K562 (cell line): ENCODE results near the gene OR4K14. TPM values are rescaled to one million over a fixed set of nuclear protein-coding genes. Genes with fewer than 3 reads are reported as not detected.

Experiments
- ATAC-seq: fragments of 200-7000 bp; cut with Tn5 transposase; 3 replicates; pipeline ENCODE4 v1.9.1; 2020; ENCODE audit warnings: moderate library complexity
- BruUV-seq: library from RNA; stranded (reverse); fragments of 400-500 nt; replicated peaks from 2 replicates; lab custom pipeline; 2021; lab: Mats Ljungman, UMichigan
- CTCF ChIA-PET: fragments of 300-600 bp; formaldehyde crosslinking; extraction: SDS; loops from one replicate; lab custom pipeline; 2021; ENCODE audit warnings: low intra/inter-chr PET ratio; lab: Yijun Ruan, JAX
- POLR2A ChIA-PET: fragments of 300-600, 350-650 bp; sonication (Branson Sonifier 250); formaldehyde crosslinking; extraction: SDS; loops from one replicate; lab custom pipeline; 2021; ENCODE audit warnings: antibody characterized with exemption, inconsistent platforms; lab: Yijun Ruan, JAX
- DNase-seq, 4 experiments: peaks; one replicate each; pipeline versions ENCODE4 v3.0.0 to v3.0.0-alpha.2; 2011 to 2018; ENCODE audit warnings: low spot score in 3 of 4, mixed read lengths in 3 of 4; ENCODE audit errors: extremely low read depth in 1 of 4
- FAIRE-seq: peaks from 2 replicates; lab custom pipeline; 2011; peaks lifted over from hg19 to GRCh38; lab: Jason Lieb, UNC
- H2AFZ ChIP-seq: 2 replicates; pipeline ENCODE4 v1.6.0; 2011; ENCODE audit warnings: low read depth, low read length, control low read depth, inconsistent platforms
- H3K27ac ChIP-seq: fragments of 200-600 bp; 3 replicates; pipeline ENCODE4 v1.8.0; 2011; ENCODE audit warnings: low read depth, mild to moderate bottlenecking, control low read depth, inconsistent platforms, low read length, moderate library complexity, mixed read lengths; ENCODE audit errors: extremely low read depth
- H3K27me3 ChIP-seq, 2 experiments: fragments of 300-600 bp in 1 of 2; 2 replicates in 1 of 2; 3 replicates in 1 of 2; pipeline versions ENCODE4 v1.6.0 to v1.8.0; 2011; ENCODE audit warnings: inconsistent platforms in 2 of 2, low read length in 2 of 2, mild to moderate bottlenecking in 1 of 2, mixed read lengths in 1 of 2, moderate library complexity in 1 of 2; ENCODE audit not compliant: control insufficient read depth in 2 of 2, insufficient read depth in 2 of 2
- H3K36me3 ChIP-seq: fragments of 300-600 bp; 3 replicates; pipeline ENCODE4 v1.8.0; 2011; ENCODE audit warnings: mild to moderate bottlenecking, low read length, inconsistent platforms; ENCODE audit not compliant: control insufficient read depth, insufficient read depth
- H3K4me1 ChIP-seq, 2 experiments: fragments of 200-600 bp in 1 of 2; replicated peaks in 1 of 2; 2 replicates in 1 of 2; 3 replicates in 1 of 2; pipeline versions ENCODE4 v1.5.1 to v1.8.0; 2011; ENCODE audit warnings: inconsistent platforms in 2 of 2, low read length in 2 of 2, mild to moderate bottlenecking in 1 of 2, mixed read lengths in 1 of 2, moderate library complexity in 1 of 2; ENCODE audit not compliant: control insufficient read depth in 2 of 2, insufficient read depth in 2 of 2
- H3K4me2 ChIP-seq: 2 replicates; pipeline ENCODE4 v1.6.1; 2011; ENCODE audit warnings: low read length, control low read depth, inconsistent platforms, mixed read lengths; ENCODE audit not compliant: insufficient read depth
- H3K4me3 ChIP-seq: fragments of 200-600 bp; sonication (generic), shearing (Covaris generic); 2 replicates; pipeline ENCODE4 v1.5.1; 2016; ENCODE audit warnings: control low read depth, inconsistent platforms
- H3K79me2 ChIP-seq: fragments of 200-600 bp; 3 replicates; pipeline ENCODE4 v1.8.0; 2011; ENCODE audit warnings: low read length, inconsistent platforms; ENCODE audit not compliant: control insufficient read depth, insufficient read depth
- H3K9ac ChIP-seq, 2 experiments: 2 replicates each; pipeline versions ENCODE4 v1.6.0 to v1.6.1; 2011; ENCODE audit warnings: low read depth in 2 of 2, low read length in 2 of 2, control low read depth in 1 of 2, inconsistent platforms in 1 of 2, mild to moderate bottlenecking in 1 of 2, mixed read lengths in 1 of 2; ENCODE audit not compliant: insufficient read depth in 1 of 2
- H3K9me1 ChIP-seq: one replicate; pipeline ENCODE4 v1.6.0; 2011; ENCODE audit warnings: inconsistent platforms, mild to moderate bottlenecking, low read length, moderate library complexity; ENCODE audit not compliant: control insufficient read depth, insufficient read depth
- H3K9me3 ChIP-seq: replicated peaks from 2 replicates; pipeline ENCODE4 v1.5.1; 2011; ENCODE audit warnings: low read depth, low read length, inconsistent platforms; ENCODE audit not compliant: control insufficient read depth, insufficient read depth
- H4K20me1 ChIP-seq: replicated peaks from 2 replicates; pipeline ENCODE4 v1.6.1; 2011; ENCODE audit warnings: low read length, inconsistent platforms, mixed read lengths; ENCODE audit not compliant: control insufficient read depth, insufficient read depth
- BCOR ChIP-seq: fragments of 450-650 bp; IDR thresholded peaks from 2 replicates; pipeline ENCODE4 v1.6.1; 2016
- EP300 ChIP-seq: IDR thresholded peaks from 2 replicates; pipeline ENCODE4 v1.6.1; 2012; ENCODE audit warnings: low read length, improper control_type of control experiment
- ETV6 ChIP-seq, 3 experiments: fragments of 150-350 bp in 1 of 3; sonication (generic) in 1 of 3; formaldehyde crosslinking in 1 of 3; IDR thresholded peaks; 2 replicates each; pipeline versions ENCODE4 v1.6.1 to v1.8.0; 2014 to 2022; ENCODE audit warnings: borderline replicate concordance in 2 of 3, low read depth in 2 of 3, antibody characterized with exemption in 1 of 3, low read length in 1 of 3, mild to moderate bottlenecking in 1 of 3, missing genetic modification reagents in 1 of 3
- KDM4B ChIP-seq, 2 experiments: fragments of 450-650 bp in 1 of 2; sonication (generic) in 1 of 2; IDR thresholded peaks; 2 replicates each; pipeline ENCODE4 v1.6.1; 2016 to 2017; ENCODE audit warnings: borderline replicate concordance in 2 of 2, antibody characterized with exemption in 1 of 2, low read depth in 1 of 2, mild to moderate bottlenecking in 1 of 2
- L3MBTL2 ChIP-seq: fragments of 450-650 bp; IDR thresholded peaks from 2 replicates; pipeline ENCODE4 v1.6.1; 2016; ENCODE audit warnings: mild to moderate bottlenecking, moderate library complexity
- SIN3B ChIP-seq: fragments of 450-650 bp; IDR thresholded peaks from 2 replicates; pipeline ENCODE4 v1.6.1; 2017; ENCODE audit warnings: low read depth, mild to moderate bottlenecking, moderate library complexity
- SMC3 ChIP-seq: conservative IDR thresholded peaks from 2 replicates; pipeline ENCODE4 v1.6.1; 2011; ENCODE audit warnings: low read depth, low read length, improper control_type of control experiment; ENCODE audit not compliant: insufficient read depth
- TGIF2 ChIP-seq: sonication (generic); formaldehyde crosslinking; IDR thresholded peaks from 2 replicates; pipeline ENCODE4 v1.8.1; 2022; ENCODE audit warnings: mild to moderate bottlenecking, missing genetic modification reagents, moderate library complexity
- ZBTB12 ChIP-seq: fragments of 250-450 bp; sonication (Bioruptor Pico); IDR thresholded peaks from 2 replicates; pipeline ENCODE4 v1.4.0; 2020
- ZNF239 ChIP-seq: fragments of 250-450 bp; sonication (Bioruptor Pico); IDR thresholded peaks from 2 replicates; pipeline ENCODE4 v1.4.0; 2020; ENCODE audit warnings: mild to moderate bottlenecking
- ZNF318 ChIP-seq, 2 experiments: fragments of 450-650 bp; IDR thresholded peaks; 2 replicates each; pipeline ENCODE4 v1.6.1; 2016; ENCODE audit warnings: mild to moderate bottlenecking in 2 of 2, borderline replicate concordance in 1 of 2, low read depth in 1 of 2, moderate library complexity in 1 of 2
- ZNF384 ChIP-seq: IDR thresholded peaks from 2 replicates; pipeline ENCODE4 v1.6.1; 2012; ENCODE audit warnings: low read depth, low read length, improper control_type of control experiment
- WGBS: fragments of 100-300 bp; shearing (Covaris generic); methylation state at CpG from one replicate; pipeline ENCODE4 v1.1.6; 2016; ENCODE audit warnings: low coverage, mixed read lengths; ENCODE audit not compliant: insufficient coverage; ENCODE audit errors: missing lambda C conversion rate; 5-methylcytosine and 5-hydroxymethylcytosine counted together
- in situ Hi-C: fragments of 300-500 bp; cut with MboI; formaldehyde crosslinking; loops from 4 replicates; pipeline ENCODE4 v1.15.0; 2018; ENCODE audit warnings: inconsistent platforms, mixed read lengths
- intact Hi-C: fragments of 100-400 bp; cut with micrococcal nuclease; formaldehyde crosslinking; loops from 2 replicates; pipeline ENCODE4 v1.14.2; 2022
- polyA plus RNA-seq, 8 experiments: library from polyadenylated mRNA; depleted of rRNA in 4 of 8; stranded (reverse) in 5 of 8; unstranded in 3 of 8; fragments of >200 nt; fragmentation: Nextera tagmentation in 2 of 8; fragmentation: Illumina TruSeq in 1 of 8; extraction: Ambion mirVana in 2 of 8; extraction: Trizol in 1 of 8; gene quantifications; 2 replicates each; pipeline versions ENCODE4 v1.2.1 to v1.2.3, GENCODE V29; 2011 to 2014; ENCODE audit warnings: inconsistent platforms in 1 of 8, missing spikeins in 1 of 8
- total RNA-seq, 7 experiments: library from RNA; depleted of rRNA in 6 of 7; stranded (reverse); fragments of >200 nt in 6 of 7; fragmentation: Illumina TruSeq in 2 of 7; extraction: Trizol in 2 of 7; gene quantifications; 2 replicates each; pipeline versions ENCODE4 v1.2.1 to v1.2.3, GENCODE V29; 2011 to 2021; ENCODE audit warnings: low replicate concordance in 1 of 7

The OR4K14 gene
- total and polyA plus RNA-seq, 9 of the 15 experiments (the other 6 are each of a cell fraction or from before 2014, with no cell fraction given): not detected

- peak; percentile 21; the same call in 1 of the 2 replicates for TF ChIP-seq EP300
- TF ChIP-seq ETV6 (IDR thresholded peaks at IDR 0.05; ENCODE audit: borderline replicate concordance in 1 of 2, low read depth in 2 of 2, low read length in 1 of 2): no peak
- no peak for TF ChIP-seq ETV6 (CRISPR knock-in tag; IDR thresholded peaks at IDR 0.05; ENCODE audit: borderline replicate concordance)
- no peak for TF ChIP-seq TGIF2 (CRISPR knock-in tag)
Observed at GRCh38 chr14:20048202-20048601, 29.1 kb upstream of the OR4K14 start (continued).

- peak; percentile 85 for FAIRE-seq
- TF ChIP-seq SMC3 (no peak), KDM4B (IDR thresholded peaks at IDR 0.05; ENCODE audit: borderline replicate concordance in 2 of 2, low read depth in 1 of 2) (no peak), ZNF239 (no peak), ZNF384 (no peak), L3MBTL2 (no peak), SIN3B (no peak), ZNF318 (IDR thresholded peaks at IDR 0.05; ENCODE audit: borderline replicate concordance in 1 of 2, low read depth in 1 of 2) (no peak), BCOR (no peak), ZBTB12 (CRISPR knock-in tag) (no peak)
Observed at GRCh38 chr14:20044243-20044642, 25.1 kb upstream of the OR4K14 start.

More at GRCh38 chr14:20044243-20044642, 25.1 kb upstream of the OR4K14 start:
- Histone ChIP-seq H4K20me1 (no peaks in the 10 kb centered on the region), H3K27ac (peak overlapping the region; percentile 22; the same call in 1 of the 3 replicates), H3K4me1 (peaks cover 0 to 27% of the 10 kb centered on the region in 2 experiments; a peak in 4 of 5 replicates), H2AFZ (peak overlapping the region; percentile 56), H3K9me3 (no peaks in the 10 kb centered on the region), H3K79me2 (no peaks in the 10 kb centered on the region), H3K4me3 (no peak overlapping the region), H3K9me1 (no peaks in the 10 kb centered on the region), H3K36me3 (no peaks in the 10 kb centered on the region), H3K27me3 (no peaks in the 10 kb centered on the region), H3K9ac (no peak overlapping the region), H3K4me2 (peak overlapping the region; percentile 68)
- no TSS peak for BruUV-seq
- DNase-seq: peak in 2 of 4 experiments; percentile 22 to 48
- 9% methylated on average over 5 of the region's 5 CpGs for WGBS
- ChIA-PET CTCF (no interaction called here), POLR2A (interaction anchor here (0.8 kb wide), 1 partner anchor 12 kb away, joined by 4 read pairs; no protein-coding TSS in a partner anchor)
- intact Hi-C loops: no loop called here
- in situ Hi-C loops: no loop called here
- peak; percentile 76 for ATAC-seq
